Measurements from ENCODE around the gene COPZ2. TPM values are rescaled to one million over a fixed set of nuclear protein-coding genes. Genes with fewer than 3 reads are reported as not detected.

The COPZ2 gene
- total RNA-seq, 1 donor from 2014 or later = 50.6 TPM

- H3K36me3 ChIP-seq = no peaks in the 10 kb centered on the region
- H3K4me1 ChIP-seq = peaks cover 17% of the 10 kb centered on the region
- H3K27ac ChIP-seq (replicated peaks) = no peak overlapping the region
- TF ChIP-seq CTCF (IDR thresholded peaks at IDR 0.05; ENCODE audit: borderline replicate concordance) = no peak
- H3K27me3 ChIP-seq (ENCODE audit: low read depth) = peaks cover 3% of the 10 kb centered on the region
- DNase-seq = no peak
- intact Hi-C loops (cut with micrococcal nuclease) = no loop called here
- no peak overlapping the region for H3K4me3 ChIP-seq
- H3K9me3 ChIP-seq (replicated peaks) = no peaks in the 10 kb centered on the region
These were observed 42.9 kb downstream of the COPZ2 start for GRCh38 chr17:47994724-47995123.

- Histone ChIP-seq H3K36me3 (no peaks in the 10 kb centered on the region), H3K27ac (replicated peaks) (no peak overlapping the region), H3K9me3 (replicated peaks) (no peaks in the 10 kb centered on the region), H3K27me3 (ENCODE audit: low read depth) (peaks cover 3% of the 10 kb centered on the region), H3K4me1 (peaks cover 17% of the 10 kb centered on the region), H3K4me3 (no peak overlapping the region)
- intact Hi-C loops (cut with micrococcal nuclease) = no loop called here
- no peak for TF ChIP-seq CTCF (IDR thresholded peaks at IDR 0.05; ENCODE audit: borderline replicate concordance)
- DNase-seq = no peak
These were observed 43.6 kb downstream of the COPZ2 start for GRCh38 chr17:47993964-47994363.

- TF ChIP-seq CTCF (IDR thresholded peaks at IDR 0.05; ENCODE audit: borderline replicate concordance) = no peak
- no peaks in the 10 kb centered on the region for H3K9me3 ChIP-seq (replicated peaks)
- H3K27ac ChIP-seq (replicated peaks) = no peak overlapping the region
- H3K4me1 ChIP-seq = peaks cover 17% of the 10 kb centered on the region
- intact Hi-C loops (cut with micrococcal nuclease) = no loop called here
- H3K27me3 ChIP-seq (ENCODE audit: low read depth) = peaks cover 3% of the 10 kb centered on the region
- no peaks in the 10 kb centered on the region for H3K36me3 ChIP-seq
- DNase-seq = no peak
- H3K4me3 ChIP-seq = no peak overlapping the region
These were observed 44.5 kb downstream of the COPZ2 start for GRCh38 chr17:47993031-47993564.

- Histone ChIP-seq H3K27ac (replicated peaks) (no peak overlapping the region), H3K4me3 (no peak overlapping the region), H3K27me3 (ENCODE audit: low read depth) (peaks cover 3% of the 10 kb centered on the region), H3K4me1 (peaks cover 22% of the 10 kb centered on the region), H3K9me3 (replicated peaks) (no peaks in the 10 kb centered on the region), H3K36me3 (no peaks in the 10 kb centered on the region)
- intact Hi-C loops (cut with micrococcal nuclease) = no loop called here
- DNase-seq = no peak
- TF ChIP-seq CTCF (IDR thresholded peaks at IDR 0.05; ENCODE audit: borderline replicate concordance) = no peak
These were observed 45.4 kb downstream of the COPZ2 start for GRCh38 chr17:47992216-47992615.

GRCh38 chr17:47990962-47991731 is 46.5 kb downstream of the COPZ2 start:
- Histone ChIP-seq H3K36me3 (no peaks in the 10 kb centered on the region), H3K4me3 (no peak overlapping the region), H3K9me3 (replicated peaks) (no peaks in the 10 kb centered on the region), H3K27me3 (ENCODE audit: low read depth) (peaks cover 3% of the 10 kb centered on the region), H3K27ac (replicated peaks) (no peak overlapping the region), H3K4me1 (peaks cover 26% of the 10 kb centered on the region)
- DNase-seq = no peak
- no peak for TF ChIP-seq CTCF (IDR thresholded peaks at IDR 0.05; ENCODE audit: borderline replicate concordance)
- intact Hi-C loops (cut with micrococcal nuclease) = no loop called here

All from left ventricle myocardium inferior (tissue), 1 donor.